MCF 10A (cell line): Measurements from ENCODE around the gene GPR39. TPM values are rescaled to one million over a fixed set of nuclear protein-coding genes. Genes with fewer than 3 reads are reported as not detected.
A peak's percentile ranks its signal among the peaks of the same experiment; 100 is the strongest.

ENCODE experiments used
- BruUV-seq: library from RNA; stranded (reverse); fragments of 400-500 nt; replicated peaks from 2 replicates; lab custom pipeline; 2021; lab: Mats Ljungman, UMichigan
- CTCF ChIA-PET: fragments of 300-600 bp; sonication (Branson Sonifier 250); formaldehyde crosslinking; extraction: SDS; loops from one replicate; lab custom pipeline; 2021; ENCODE audit warnings: antibody characterized with exemption, inconsistent platforms; lab: Yijun Ruan, JAX
- POLR2A ChIA-PET: fragments of 300-600, 350-650 bp; sonication (Branson Sonifier 250); formaldehyde crosslinking; extraction: SDS; loops from one replicate; lab custom pipeline; 2020; ENCODE audit warnings: antibody characterized with exemption, inconsistent platforms; lab: Yijun Ruan, JAX
- DNase-seq: peaks from one replicate; pipeline ENCODE4 v3.0.0-alpha.2; 2018; ENCODE audit not compliant: unreplicated experiment
- H3K27ac Mint-ChIP-seq: one replicate; pipeline ENCODE4 v1.8.0; 2022; ENCODE audit warnings: mild to moderate bottlenecking, low read depth, mixed read lengths; ENCODE audit not compliant: unreplicated experiment
- H3K27me3 Mint-ChIP-seq: one replicate; pipeline ENCODE4 v1.8.0; 2022; ENCODE audit warnings: mixed read lengths; ENCODE audit not compliant: insufficient read depth, unreplicated experiment
- H3K36me3 Mint-ChIP-seq: one replicate; pipeline ENCODE4 v1.8.0; 2022; ENCODE audit warnings: mild to moderate bottlenecking, moderate library complexity, mixed read lengths; ENCODE audit not compliant: insufficient read depth, unreplicated experiment
- H3K4me1 Mint-ChIP-seq: one replicate; pipeline ENCODE4 v1.8.0; 2022; ENCODE audit warnings: mixed read lengths; ENCODE audit not compliant: insufficient read depth, unreplicated experiment
- H3K4me3 Mint-ChIP-seq: one replicate; pipeline ENCODE4 v1.8.0; 2022; ENCODE audit warnings: mild to moderate bottlenecking, moderate library complexity, mixed read lengths; ENCODE audit not compliant: unreplicated experiment
- H3K9me3 Mint-ChIP-seq: one replicate; pipeline ENCODE4 v1.8.0; 2022; ENCODE audit warnings: mixed read lengths; ENCODE audit not compliant: unreplicated experiment
- CTCF ChIP-seq: fragments of 200-600 bp; IDR thresholded peaks from one replicate; pipeline ENCODE4 v1.8.0; 2022; ENCODE audit warnings: antibody characterized with exemption, mild to moderate bottlenecking; ENCODE audit not compliant: unreplicated experiment
- intact Hi-C: fragments of 100-400 bp; cut with micrococcal nuclease; formaldehyde crosslinking; loops from 2 replicates; pipeline ENCODE4 v1.14.1; 2022
- total RNA-seq: library from RNA; stranded (reverse); gene quantifications from 2 replicates; pipeline ENCODE4 v1.2.3, GENCODE V29; 2022

GPR39 gene
- total RNA-seq, 1 experiment from 2014 or later: 7.2 TPM

- H3K27ac Mint-ChIP-seq: no peak overlapping the region
- no peaks in the 10 kb centered on the region for H3K27me3 Mint-ChIP-seq
- H3K9me3 Mint-ChIP-seq: no peaks in the 10 kb centered on the region
- no peak for TF ChIP-seq CTCF
- intact Hi-C loops: loop anchor here (10.0 kb wide), 1 partner anchor 108 kb away; no protein-coding TSS in a partner anchor
- H3K4me3 Mint-ChIP-seq: no peak overlapping the region
- no peak for DNase-seq
- BruUV-seq: no TSS peak
- no peaks in the 10 kb centered on the region for H3K4me1 Mint-ChIP-seq
- POLR2A ChIA-PET: no interaction called here
- H3K36me3 Mint-ChIP-seq: no peaks in the 10 kb centered on the region
- CTCF ChIA-PET: interaction anchor here (0.6 kb wide), 1 partner anchor 187 kb away, joined by 5 read pairs; no protein-coding TSS in a partner anchor
These were observed 235.9 kb downstream of the GPR39 start for GRCh38 chr2:132652474-132652873.

- CTCF ChIA-PET: no interaction called here
- H3K27me3 Mint-ChIP-seq: no peaks in the 10 kb centered on the region
- POLR2A ChIA-PET: no interaction called here
- BruUV-seq: no TSS peak
- H3K4me1 Mint-ChIP-seq: no peaks in the 10 kb centered on the region
- no peaks in the 10 kb centered on the region for H3K9me3 Mint-ChIP-seq
- no peaks in the 10 kb centered on the region for H3K36me3 Mint-ChIP-seq
- no peak overlapping the region for H3K27ac Mint-ChIP-seq
- no peak overlapping the region for H3K4me3 Mint-ChIP-seq
- DNase-seq: no peak
- TF ChIP-seq CTCF: no peak
- intact Hi-C loops: loop anchor here (10.0 kb wide), 1 partner anchor 110 kb away; no protein-coding TSS in a partner anchor
These were observed 237.7 kb downstream of the GPR39 start for GRCh38 chr2:132654335-132654734.

GRCh38 chr2:132654968-132655367 lies 238.4 kb downstream of the GPR39 start:
- peak; percentile 12 for DNase-seq
- CTCF ChIA-PET: interaction anchor here (0.6 kb wide), 1 partner anchor 20 kb away, joined by 4 read pairs; no protein-coding TSS in a partner anchor
- no peaks in the 10 kb centered on the region for H3K9me3 Mint-ChIP-seq
- intact Hi-C loops: loop anchor here (10.0 kb wide), 1 partner anchor 110 kb away; no protein-coding TSS in a partner anchor
- no peaks in the 10 kb centered on the region for H3K4me1 Mint-ChIP-seq
- POLR2A ChIA-PET: no interaction called here
- no TSS peak for BruUV-seq
- H3K27ac Mint-ChIP-seq: no peak overlapping the region
- H3K4me3 Mint-ChIP-seq: no peak overlapping the region
- no peaks in the 10 kb centered on the region for H3K36me3 Mint-ChIP-seq
- no peak for TF ChIP-seq CTCF
- H3K27me3 Mint-ChIP-seq: no peaks in the 10 kb centered on the region

- H3K9me3 Mint-ChIP-seq: no peaks in the 10 kb centered on the region
- CTCF ChIA-PET: interaction anchor here (1.1 kb wide), 1 partner anchor 308 kb away, joined by 3 read pairs; no protein-coding TSS in a partner anchor
- H3K36me3 Mint-ChIP-seq: no peaks in the 10 kb centered on the region
- H3K27ac Mint-ChIP-seq: no peak overlapping the region
- no peaks in the 10 kb centered on the region for H3K4me1 Mint-ChIP-seq
- no peak for TF ChIP-seq CTCF
- intact Hi-C loops: loop anchor here (10.0 kb wide), 1 partner anchor 112 kb away; no protein-coding TSS in a partner anchor
- H3K27me3 Mint-ChIP-seq: no peaks in the 10 kb centered on the region
- no peak for DNase-seq
- no TSS peak for BruUV-seq
- POLR2A ChIA-PET: no interaction called here
- H3K4me3 Mint-ChIP-seq: no peak overlapping the region
These were observed 239.8 kb downstream of the GPR39 start for GRCh38 chr2:132656266-132656975.
